Skin of body (tissue), 1 donor: ENCODE data around the gene IFT81. TPM values are rescaled to one million over a fixed set of nuclear protein-coding genes. Genes with fewer than 3 reads are reported as not detected.

Experiments
- total RNA-seq: library from RNA; depleted of rRNA; stranded (reverse); fragments of >200 nt; gene quantifications from one replicate; pipeline ENCODE4 v1.2.3, GENCODE V29; 2014

Gene IFT81
- total RNA-seq, 1 donor from 2014 or later = 21.9 TPM

Other genes starting within 250 kb of the IFT81 start
- 82.9 TPM for gene GLTP, start 243.8 kb upstream of the IFT81 start, total RNA-seq
- 11.2 TPM for gene TCHP, start 224.1 kb upstream of the IFT81 start, total RNA-seq
- gene GIT2, start 128.0 kb upstream of the IFT81 start, total RNA-seq = 30.4 TPM
- 43.0 TPM for gene ANKRD13A, start 124.9 kb upstream of the IFT81 start, total RNA-seq
- 13.1 TPM for gene C12orf76, start 75.8 kb upstream of the IFT81 start, total RNA-seq
- gene ATP2A2, start 156.9 kb downstream of the IFT81 start, total RNA-seq = 135 TPM